ENCODE data around the gene CCDC148.

The CCDC148 gene

GRCh38 chr2:158213773-158214172, 242.8 kb downstream of the CCDC148 start:
- DNase-seq (ENCODE audit: low read depth, low spot score), result no peak

- DNase-seq (ENCODE audit: low read depth, low spot score), result no peak
Observed at GRCh38 chr2:158212301-158212700, 244.3 kb downstream of the CCDC148 start.

DNA sequence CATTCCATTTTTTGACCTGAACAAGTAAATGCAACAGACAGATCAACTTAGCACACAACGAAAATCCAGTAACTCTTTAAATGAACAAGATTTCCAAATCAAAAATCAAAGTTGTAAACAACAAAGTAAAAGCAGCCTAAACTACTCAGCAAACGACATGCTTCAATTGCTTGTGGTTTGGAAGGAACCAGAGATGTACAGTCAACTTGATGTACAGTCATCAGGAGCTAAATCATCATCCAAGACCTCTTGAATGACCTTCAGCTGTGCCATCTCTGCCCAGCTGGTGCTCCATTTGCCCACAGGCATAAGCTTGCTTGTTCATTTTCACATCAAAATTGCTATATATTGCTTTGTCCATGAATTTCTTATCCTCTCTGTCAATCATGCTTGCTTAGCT, 245.1 kb downstream of the CCDC148 start:
- no peak for DNase-seq (ENCODE audit: low read depth, low spot score)

DNA sequence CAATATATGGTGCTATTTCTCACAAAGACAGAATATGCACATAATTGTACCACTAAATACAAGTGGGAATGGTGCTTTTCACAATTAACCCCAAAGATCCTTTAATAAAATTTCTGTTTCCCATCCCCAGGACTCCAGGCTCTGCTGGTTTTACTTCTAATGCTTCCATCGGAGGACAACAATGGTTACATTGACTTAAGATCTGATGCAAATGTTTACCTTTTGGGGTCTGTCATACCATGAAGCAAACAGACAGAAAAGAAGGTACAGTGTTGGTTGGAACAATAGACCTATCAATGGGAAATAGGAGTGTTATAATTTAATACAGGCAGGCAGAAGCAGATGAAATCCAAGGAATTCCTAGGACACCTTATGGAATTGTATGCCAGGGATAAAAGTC, 249.2 kb downstream of the CCDC148 start:
- no peak for DNase-seq (ENCODE audit: low read depth, low spot score)

DNA sequence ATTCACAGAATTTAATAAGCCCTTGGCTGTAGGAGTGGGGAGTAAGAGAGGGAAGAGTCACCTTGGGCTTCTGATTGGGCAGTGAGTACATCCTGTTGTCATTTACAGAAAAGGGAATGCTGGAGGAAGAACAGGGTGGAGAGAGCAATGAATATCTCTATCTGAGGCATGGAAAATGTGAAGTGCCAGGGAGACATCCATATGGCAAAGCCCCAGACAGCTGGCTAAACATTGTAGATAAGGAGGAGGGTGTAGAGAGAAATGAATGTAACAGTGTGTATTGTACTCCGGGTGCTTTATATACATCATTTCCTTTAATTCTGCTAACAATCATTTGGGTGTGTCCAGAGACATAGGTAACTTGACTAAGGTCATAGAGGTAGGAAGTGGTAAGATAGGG, 251.3 kb downstream of the CCDC148 start:
- no peak for DNase-seq (ENCODE audit: low read depth, low spot score)

GRCh38 chr2:158204741-158205165, 251.8 kb downstream of the CCDC148 start:
- no peak for DNase-seq (ENCODE audit: low read depth, low spot score)

DNA sequence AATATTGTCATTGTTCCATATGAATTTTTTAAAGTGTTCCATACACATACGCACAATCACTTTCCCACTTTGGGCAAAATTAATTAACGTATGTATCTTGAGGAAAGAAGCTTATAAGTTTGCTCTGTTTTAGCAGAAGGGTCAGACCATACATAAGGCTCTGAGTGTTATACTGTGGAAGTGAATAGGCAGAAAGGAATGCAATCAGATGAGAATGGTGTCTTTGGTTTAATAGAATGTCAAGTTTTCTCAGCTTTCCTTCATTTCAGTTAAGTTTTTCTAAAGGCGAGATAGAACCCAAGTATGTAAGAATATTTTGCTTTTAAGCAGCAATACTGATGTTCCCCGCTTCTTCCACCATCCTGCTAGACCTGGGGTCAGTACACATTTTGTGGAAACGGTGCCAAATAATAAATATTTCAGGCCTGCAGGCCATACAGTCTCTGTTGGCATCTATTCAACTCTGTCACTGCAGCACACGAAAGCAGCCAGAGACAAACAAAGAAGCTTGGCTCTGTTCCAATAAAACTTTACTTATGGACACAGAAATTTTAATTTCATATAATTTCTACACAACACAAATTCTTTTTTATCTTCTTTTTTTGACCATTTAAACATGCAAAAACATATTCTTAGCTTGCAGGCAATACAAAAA, 254.3 kb downstream of the CCDC148 start:
- no peak for DNase-seq (ENCODE audit: low read depth, low spot score)

DNA sequence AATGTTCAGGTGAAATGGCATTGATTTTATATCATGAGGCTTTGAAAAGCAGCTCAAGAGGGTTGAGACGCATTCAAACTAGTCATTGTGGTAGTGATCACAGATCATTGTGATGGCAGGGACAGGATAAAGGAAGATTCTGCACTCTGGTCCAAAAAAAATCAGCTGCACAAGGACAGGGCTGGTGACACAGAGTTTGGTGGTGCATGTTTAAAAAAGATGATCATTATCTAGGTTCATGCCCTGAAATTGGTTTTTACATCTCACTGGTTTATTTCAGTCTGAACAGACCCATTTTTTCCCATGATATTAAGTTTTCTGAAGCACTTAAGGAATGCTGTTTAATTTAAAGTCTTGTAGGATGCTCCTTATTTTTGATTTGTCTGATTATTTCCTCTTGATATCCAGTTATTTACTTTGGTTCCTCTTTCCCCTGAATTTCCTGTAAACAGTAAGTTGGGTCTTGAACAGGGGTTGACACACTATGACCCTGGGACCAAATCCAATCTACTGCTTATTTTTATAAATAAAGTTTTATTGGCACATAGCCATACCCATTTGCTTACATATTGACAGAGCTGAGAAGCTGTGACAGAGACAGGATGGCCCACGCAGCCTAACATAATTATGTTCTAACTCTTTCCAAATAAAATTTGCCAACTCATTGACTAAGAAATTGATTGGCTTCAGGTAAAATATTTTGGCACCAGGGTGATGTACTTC, 256.5 kb downstream of the CCDC148 start:
- no peak for DNase-seq (ENCODE audit: low read depth, low spot score)

GRCh38 chr2:158197940-158198339, 258.6 kb downstream of the CCDC148 start:
- no peak for DNase-seq (ENCODE audit: low read depth, low spot score)

DNA sequence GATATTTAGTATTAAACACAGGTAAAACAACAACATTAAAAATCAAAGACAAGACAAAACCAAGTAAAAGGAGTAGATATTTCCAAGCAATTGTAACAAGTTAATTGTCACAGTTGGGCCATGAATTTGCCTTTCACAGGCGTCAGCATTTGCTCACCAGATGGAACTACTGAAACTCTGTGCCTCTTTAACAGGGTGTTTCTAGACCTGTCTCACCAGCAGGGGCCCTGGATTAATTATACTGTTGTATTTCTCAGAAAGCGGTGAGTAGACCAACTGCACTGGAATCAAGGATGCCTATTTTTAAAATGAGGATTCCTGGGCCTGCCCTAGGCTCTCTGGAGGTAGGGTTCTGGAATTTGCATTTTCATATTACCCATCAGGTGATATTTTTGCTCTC, 262.3 kb downstream of the CCDC148 start:
- DNase-seq (ENCODE audit: low read depth, low spot score), result no peak

- DNase-seq (ENCODE audit: low read depth, low spot score), result no peak
Observed at GRCh38 chr2:158192515-158193443, 263.8 kb downstream of the CCDC148 start.

DNA sequence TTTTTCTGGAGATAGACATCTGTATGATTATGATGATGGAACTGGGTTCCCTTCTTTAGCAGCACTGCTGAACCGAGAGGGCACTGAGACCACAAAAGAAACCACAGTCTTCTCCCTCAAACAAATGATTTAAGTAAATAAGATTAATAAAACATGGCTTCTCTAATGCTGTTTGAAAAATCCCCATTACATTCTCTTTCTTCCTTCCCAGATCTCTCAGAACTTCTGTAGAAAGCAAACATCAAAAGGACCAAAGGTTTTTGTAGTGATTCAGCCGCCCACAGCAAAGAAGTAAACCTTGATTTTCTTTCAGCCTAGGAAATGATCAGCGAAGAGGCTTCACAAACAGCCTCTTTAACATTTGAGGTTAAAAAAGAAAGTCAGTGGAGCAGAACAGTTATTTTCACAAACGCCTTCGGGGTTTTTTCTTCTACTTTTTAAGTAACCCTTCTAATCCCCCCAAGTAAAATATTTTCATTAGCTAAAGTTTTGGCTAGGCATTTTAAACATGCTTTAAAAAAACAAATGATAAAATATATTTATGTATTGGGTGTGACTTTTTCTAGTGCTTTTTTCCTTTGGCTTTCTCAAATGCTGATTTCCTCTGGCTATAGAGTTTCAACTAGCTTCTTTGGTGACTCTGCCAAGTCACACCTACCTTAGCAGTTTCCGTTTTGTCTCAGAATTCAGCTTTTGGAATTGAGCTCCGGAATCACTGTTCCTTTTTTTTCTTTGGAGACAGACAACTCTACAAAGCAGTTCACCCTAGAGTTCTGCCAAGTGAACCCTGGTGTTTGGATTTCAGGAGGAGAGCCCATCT, 265.3 kb downstream of the CCDC148 start:
- DNase-seq (ENCODE audit: low read depth, low spot score), result no peak

- no peak for DNase-seq (ENCODE audit: low read depth, low spot score)
Observed at GRCh38 chr2:158189526-158189925, 267.0 kb downstream of the CCDC148 start.

DNA sequence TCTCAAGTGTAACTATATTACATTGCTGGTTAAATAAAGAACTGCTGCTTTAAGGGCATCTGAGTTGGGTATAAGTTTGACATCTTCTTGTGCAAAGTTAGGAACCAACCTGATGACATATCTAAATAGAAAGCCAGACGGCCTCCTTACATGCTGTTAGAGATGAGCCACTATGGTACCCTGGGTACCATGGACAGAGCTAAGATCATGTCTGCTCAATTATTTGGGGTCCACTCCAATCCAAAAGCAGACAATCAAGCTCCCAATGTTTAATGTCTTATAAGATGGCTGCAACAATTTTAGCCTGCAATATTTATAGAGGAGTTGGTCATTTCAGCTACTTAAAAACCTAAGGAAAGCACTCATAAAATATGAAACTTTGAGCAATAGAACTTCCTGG, 268.6 kb downstream of the CCDC148 start:
- DNase-seq (ENCODE audit: low read depth, low spot score), result no peak

- DNase-seq (ENCODE audit: low read depth, low spot score), result peak; percentile 44
Observed at GRCh38 chr2:158184556-158185343, 271.8 kb downstream of the CCDC148 start.

DNA sequence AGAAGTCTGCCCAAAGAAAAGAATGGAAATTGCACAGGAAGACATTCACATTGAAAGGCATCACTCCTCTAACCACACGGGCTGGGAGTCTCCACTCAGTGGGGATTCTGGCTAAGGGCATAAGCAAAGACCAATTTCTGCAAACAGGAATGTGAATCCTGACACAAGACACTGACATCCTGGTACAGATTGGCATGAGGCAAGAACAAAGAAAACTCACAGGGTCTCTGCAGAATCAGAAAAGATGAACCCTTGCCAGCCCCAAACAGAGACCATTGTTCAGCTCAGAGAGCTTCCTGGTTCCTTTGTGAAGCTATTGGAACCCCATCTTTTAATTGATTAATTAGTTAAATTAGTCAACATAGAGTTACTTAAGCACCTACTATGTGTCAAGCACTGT, 272.6 kb downstream of the CCDC148 start:
- DNase-seq (ENCODE audit: low read depth, low spot score), result no peak

- no peak for DNase-seq (ENCODE audit: low read depth, low spot score)
Observed at GRCh38 chr2:158182676-158183295, 273.8 kb downstream of the CCDC148 start.

GRCh38 chr2:158181171-158181570, 275.4 kb downstream of the CCDC148 start:
- DNase-seq (ENCODE audit: low read depth, low spot score), result no peak

GRCh38 chr2:158179660-158180059, 276.9 kb downstream of the CCDC148 start:
- DNase-seq (ENCODE audit: low read depth, low spot score), result no peak

DNA sequence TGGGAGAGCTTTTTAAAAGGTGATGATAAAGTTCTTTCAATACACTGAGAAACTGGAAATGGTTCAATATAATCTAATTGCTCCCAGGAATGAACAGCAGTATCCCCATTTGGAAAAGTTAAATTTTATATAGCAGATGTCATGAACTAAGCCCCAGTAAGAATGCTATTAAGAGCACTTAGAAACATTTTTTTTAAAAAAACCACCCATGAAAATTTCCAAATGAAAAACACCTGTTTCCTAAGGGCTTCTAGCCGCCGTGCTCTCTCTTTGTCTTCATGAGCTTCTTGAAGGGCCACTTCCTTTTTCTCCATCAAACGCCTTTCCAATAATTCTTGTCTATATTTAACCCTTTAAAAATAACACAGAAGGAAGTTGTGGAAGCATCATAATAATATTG, 277.9 kb downstream of the CCDC148 start:
- DNase-seq (ENCODE audit: low read depth, low spot score), result no peak

Data from ELF-1 (cell line).